HPDE6-E6E7 (cell line): ENCODE data around the gene JAKMIP3.

Experiments used
- DNase-seq: peaks from one replicate; pipeline ENCODE4 v3.0.0; 2011; ENCODE audit warnings: missing footprints; ENCODE audit errors: extremely low spot score

The JAKMIP3 gene

GRCh38 chr10:132043861-132044695 is 21.7 kb upstream of the JAKMIP3 start:
- no peak for DNase-seq

GRCh38 chr10:132044803-132045202 is 20.9 kb upstream of the JAKMIP3 start:
- no peak for DNase-seq

- no peak for DNase-seq
Measured at GRCh38 chr10:132045324-132045723, 20.4 kb upstream of the JAKMIP3 start.

- no peak for DNase-seq
Measured at GRCh38 chr10:132047575-132048293, 18.0 kb upstream of the JAKMIP3 start.

- no peak for DNase-seq
Measured at GRCh38 chr10:132048294-132048667, 17.5 kb upstream of the JAKMIP3 start.

GRCh38 chr10:132050191-132050590 is 15.6 kb upstream of the JAKMIP3 start:
- no peak for DNase-seq

GRCh38 chr10:132052124-132052523 is 13.6 kb upstream of the JAKMIP3 start:
- DNase-seq, result no peak

- no peak for DNase-seq
Measured at GRCh38 chr10:132054564-132054963, 11.2 kb upstream of the JAKMIP3 start.

- no peak for DNase-seq
Measured at GRCh38 chr10:132055616-132056015, 10.1 kb upstream of the JAKMIP3 start.

GRCh38 chr10:132056663-132057062 is 9.1 kb upstream of the JAKMIP3 start:
- no peak for DNase-seq

- no peak for DNase-seq
Measured at GRCh38 chr10:132057191-132057681, 8.5 kb upstream of the JAKMIP3 start.

- no peak for DNase-seq
Measured at GRCh38 chr10:132058111-132058745, 7.5 kb upstream of the JAKMIP3 start.

GRCh38 chr10:132058793-132059759 is 6.7 kb upstream of the JAKMIP3 start:
- DNase-seq, result no peak

GRCh38 chr10:132059760-132060508 is 5.8 kb upstream of the JAKMIP3 start:
- no peak for DNase-seq

GRCh38 chr10:132061030-132061429 is 4.7 kb upstream of the JAKMIP3 start:
- DNase-seq, result no peak

- no peak for DNase-seq
Measured at GRCh38 chr10:132061465-132061864, 4.3 kb upstream of the JAKMIP3 start.

GRCh38 chr10:132062116-132062515 is 3.6 kb upstream of the JAKMIP3 start:
- no peak for DNase-seq

GRCh38 chr10:132062641-132063390 is 2.9 kb upstream of the JAKMIP3 start:
- no peak for DNase-seq

- DNase-seq, result no peak
Measured at GRCh38 chr10:132063432-132063831, 2.3 kb upstream of the JAKMIP3 start.
